Thyroid gland (tissue), 4 donors: ENCODE results near the gene SYCP1. TPM values are rescaled to one million over a fixed set of nuclear protein-coding genes. Genes with fewer than 3 reads are reported as not detected.
"Not testable (repeated sequence)": the region's sequence is repeated elsewhere in the genome, so short reads cannot be mapped to it uniquely, and the experiment has no call there.

Experiments used
- DNase-seq, 2 donors: peaks; one replicate each; pipeline ENCODE4 v3.0.0-alpha.2; 2019
- H3K27ac ChIP-seq, 3 donors: fragments of 200-600 bp; sonication (generic); 1 replicate in 2 of 3; 2 replicates in 1 of 3; pipeline ENCODE4 v1.5.1; 2016 to 2019; ENCODE audit warnings: mild to moderate bottlenecking in 1 of 3, moderate library complexity in 1 of 3
- H3K27me3 ChIP-seq: fragments of 200-600 bp; sonication (generic); one replicate; pipeline ENCODE4 v1.5.1; 2019
- H3K36me3 ChIP-seq, 2 donors: fragments of 200-600 bp; sonication (generic); one replicate each; pipeline ENCODE4 v1.5.1; 2016 to 2019
- H3K4me1 ChIP-seq, 2 donors: fragments of 200-600 bp; sonication (generic); one replicate each; pipeline ENCODE4 v1.5.1; 2017 to 2019
- H3K4me3 ChIP-seq, 3 donors: fragments of 200-600 bp; sonication (generic); replicated peaks in 1 of 3; 1 replicate in 2 of 3; 2 replicates in 1 of 3; pipeline ENCODE4 v1.5.1; 2016; ENCODE audit warnings: mild to moderate bottlenecking in 1 of 3
- H3K9me3 ChIP-seq: fragments of 200-600 bp; sonication (generic); one replicate; pipeline ENCODE4 v1.5.1; 2017
- POLR2A ChIP-seq, 2 donors: fragments of 450-650 bp; IDR thresholded peaks; one replicate each; pipeline ENCODE4 v1.6.1; 2017; ENCODE audit warnings: antibody characterized with exemption in 2 of 2, mild to moderate bottlenecking in 2 of 2, moderate library complexity in 1 of 2
- WGBS, 2 donors: methylation state at CpG; one replicate each; pipeline ENCODE4 v1.1.5; 2017; 5-methylcytosine and 5-hydroxymethylcytosine counted together
- intact Hi-C: fragments of 100-400 bp; cut with DNase I; formaldehyde crosslinking; loops from one replicate; pipeline ENCODE4 v1.15.1; 2023
- total RNA-seq, 4 donors: library from RNA; depleted of rRNA; stranded (reverse); fragments of >200 nt; gene quantifications; one replicate each; pipeline ENCODE4 v1.2.3, GENCODE V29; 2016
- TF ChIP-seq, protein P1 (sequence below), 6 experiments: fragments of 200-600 bp in 3 of 6; fragments of 450-650 bp in 3 of 6; sonication (generic) in 3 of 6; IDR thresholded peaks; one replicate each; pipeline ENCODE4 v1.5.1; 2016 to 2019; ENCODE audit warnings: antibody characterized with exemption in 6 of 6, mild to moderate bottlenecking in 2 of 6, inconsistent platforms in 1 of 6, moderate library complexity in 1 of 6

The SYCP1 gene, protein sequence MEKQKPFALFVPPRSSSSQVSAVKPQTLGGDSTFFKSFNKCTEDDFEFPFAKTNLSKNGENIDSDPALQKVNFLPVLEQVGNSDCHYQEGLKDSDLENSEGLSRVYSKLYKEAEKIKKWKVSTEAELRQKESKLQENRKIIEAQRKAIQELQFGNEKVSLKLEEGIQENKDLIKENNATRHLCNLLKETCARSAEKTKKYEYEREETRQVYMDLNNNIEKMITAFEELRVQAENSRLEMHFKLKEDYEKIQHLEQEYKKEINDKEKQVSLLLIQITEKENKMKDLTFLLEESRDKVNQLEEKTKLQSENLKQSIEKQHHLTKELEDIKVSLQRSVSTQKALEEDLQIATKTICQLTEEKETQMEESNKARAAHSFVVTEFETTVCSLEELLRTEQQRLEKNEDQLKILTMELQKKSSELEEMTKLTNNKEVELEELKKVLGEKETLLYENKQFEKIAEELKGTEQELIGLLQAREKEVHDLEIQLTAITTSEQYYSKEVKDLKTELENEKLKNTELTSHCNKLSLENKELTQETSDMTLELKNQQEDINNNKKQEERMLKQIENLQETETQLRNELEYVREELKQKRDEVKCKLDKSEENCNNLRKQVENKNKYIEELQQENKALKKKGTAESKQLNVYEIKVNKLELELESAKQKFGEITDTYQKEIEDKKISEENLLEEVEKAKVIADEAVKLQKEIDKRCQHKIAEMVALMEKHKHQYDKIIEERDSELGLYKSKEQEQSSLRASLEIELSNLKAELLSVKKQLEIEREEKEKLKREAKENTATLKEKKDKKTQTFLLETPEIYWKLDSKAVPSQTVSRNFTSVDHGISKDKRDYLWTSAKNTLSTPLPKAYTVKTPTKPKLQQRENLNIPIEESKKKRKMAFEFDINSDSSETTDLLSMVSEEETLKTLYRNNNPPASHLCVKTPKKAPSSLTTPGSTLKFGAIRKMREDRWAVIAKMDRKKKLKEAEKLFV
- total RNA-seq, result under 1 TPM in 1 of 4 donors, not detected in 3; 0.13 TPM

DNA sequence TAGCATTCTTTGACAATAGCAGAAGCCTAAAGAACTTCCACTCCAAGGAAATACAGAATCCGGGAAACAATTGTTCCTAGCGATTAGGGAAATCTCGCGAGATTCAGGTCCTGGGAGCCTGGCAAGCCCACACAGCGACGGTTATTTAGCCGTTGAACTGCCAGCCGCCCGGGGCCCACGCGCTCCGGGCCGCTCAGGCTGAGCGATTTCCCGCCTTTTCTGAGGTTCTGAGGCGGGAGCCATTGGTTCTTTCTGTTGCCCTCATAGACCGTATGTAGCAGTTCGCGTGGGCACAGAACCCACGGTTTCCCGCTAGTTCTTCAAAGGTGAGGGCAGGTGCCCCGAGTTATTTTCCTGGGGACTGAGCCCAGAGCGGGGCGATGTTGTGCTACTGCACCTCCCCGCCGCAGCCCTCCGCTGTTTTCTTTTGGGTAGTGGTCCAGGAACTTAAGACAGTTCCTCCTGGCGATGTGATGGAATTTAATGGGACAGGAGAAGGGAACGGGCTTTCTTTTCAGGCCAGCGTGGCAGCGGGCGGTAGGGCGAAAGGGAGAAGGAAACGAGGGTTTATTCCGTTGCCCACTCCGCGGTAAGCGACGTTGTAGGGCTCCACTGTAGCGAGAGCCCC lies at the start of gene SYCP1:
TSS of gene SYCP1 (plus strand) at position 171 of the 628 bp plus-strand sequence. CDS start 602 bp downstream, outside the sequence.
- no peak for DNase-seq
- intact Hi-C loops, result no loop called here
- TF ChIP-seq, protein P1, sequence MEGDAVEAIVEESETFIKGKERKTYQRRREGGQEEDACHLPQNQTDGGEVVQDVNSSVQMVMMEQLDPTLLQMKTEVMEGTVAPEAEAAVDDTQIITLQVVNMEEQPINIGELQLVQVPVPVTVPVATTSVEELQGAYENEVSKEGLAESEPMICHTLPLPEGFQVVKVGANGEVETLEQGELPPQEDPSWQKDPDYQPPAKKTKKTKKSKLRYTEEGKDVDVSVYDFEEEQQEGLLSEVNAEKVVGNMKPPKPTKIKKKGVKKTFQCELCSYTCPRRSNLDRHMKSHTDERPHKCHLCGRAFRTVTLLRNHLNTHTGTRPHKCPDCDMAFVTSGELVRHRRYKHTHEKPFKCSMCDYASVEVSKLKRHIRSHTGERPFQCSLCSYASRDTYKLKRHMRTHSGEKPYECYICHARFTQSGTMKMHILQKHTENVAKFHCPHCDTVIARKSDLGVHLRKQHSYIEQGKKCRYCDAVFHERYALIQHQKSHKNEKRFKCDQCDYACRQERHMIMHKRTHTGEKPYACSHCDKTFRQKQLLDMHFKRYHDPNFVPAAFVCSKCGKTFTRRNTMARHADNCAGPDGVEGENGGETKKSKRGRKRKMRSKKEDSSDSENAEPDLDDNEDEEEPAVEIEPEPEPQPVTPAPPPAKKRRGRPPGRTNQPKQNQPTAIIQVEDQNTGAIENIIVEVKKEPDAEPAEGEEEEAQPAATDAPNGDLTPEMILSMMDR (IDR thresholded peaks at IDR 0.05), result no peak
- TF ChIP-seq POLR2A (IDR thresholded peaks at IDR 0.05), result no peak
- H3K27ac ChIP-seq, result no peak within 1 kb of the TSS
- H3K36me3 ChIP-seq, result no peaks in the 10 kb centered on the region
- H3K4me3 ChIP-seq, result no peak within 1 kb of the TSS
- peaks cover 6% of the 10 kb centered on the region for H3K27me3 ChIP-seq
- 24 to 33% methylated on average over 33 to 39 of the region's 40 CpGs for WGBS, 2 donors
- H3K4me1 ChIP-seq, result no peaks in the 10 kb centered on the region
- no peaks in the 10 kb centered on the region for H3K9me3 ChIP-seq

DNA sequence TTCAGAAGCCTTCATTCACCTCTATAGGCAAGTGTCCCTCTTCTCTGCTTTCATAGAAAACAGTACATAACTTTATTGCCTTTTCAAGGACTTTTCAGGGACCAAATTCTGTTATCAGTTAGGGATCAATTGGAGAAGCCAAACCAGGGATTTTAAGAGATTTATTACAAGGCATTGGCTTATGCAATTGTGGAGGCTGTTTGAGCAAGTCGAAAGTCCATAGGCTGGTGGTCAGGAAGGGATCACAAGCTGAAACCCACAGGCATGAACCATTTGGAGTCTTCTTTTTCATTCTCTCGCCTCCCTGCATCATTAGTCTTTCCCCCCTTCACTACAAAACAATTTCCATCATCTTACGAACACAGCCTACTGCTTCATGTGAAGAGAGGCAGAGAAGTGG lies 34.8 kb upstream of the SYCP1 start:
- no peak overlapping the region for H3K4me3 ChIP-seq
- H3K4me1 ChIP-seq, result no peaks in the 10 kb centered on the region
- TF ChIP-seq POLR2A (IDR thresholded peaks at IDR 0.05), result no peak
- TF ChIP-seq, protein P1 (IDR thresholded peaks at IDR 0.05), result no peak
- no peaks in the 10 kb centered on the region for H3K9me3 ChIP-seq
- no peaks in the 10 kb centered on the region for H3K36me3 ChIP-seq
- intact Hi-C loops, result no loop called here
- no peak for DNase-seq
- 72% methylated on average over 3 of the region's 3 CpGs for WGBS, 2 donors
- no peak overlapping the region for H3K27ac ChIP-seq
- no peaks in the 10 kb centered on the region for H3K27me3 ChIP-seq

DNA sequence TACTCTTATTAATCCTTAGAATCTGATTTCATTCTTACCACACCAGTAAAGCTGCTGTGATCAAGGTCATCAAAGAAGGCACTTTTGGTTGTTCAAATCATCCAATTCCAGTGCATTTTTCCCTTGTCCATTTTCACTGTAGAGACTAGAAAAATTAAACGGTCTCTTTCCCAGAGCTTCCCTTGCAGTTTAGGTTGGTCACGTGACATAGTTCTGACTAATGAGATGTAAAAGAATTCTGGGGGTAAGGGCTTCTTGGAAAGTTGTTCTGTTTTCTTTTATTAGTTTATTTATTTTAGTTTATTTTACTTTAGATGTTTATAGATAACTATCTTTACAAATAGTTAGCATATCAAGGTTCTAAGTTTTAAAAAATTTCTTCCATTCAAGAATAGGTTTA lies 34.3 kb upstream of the SYCP1 start:
- no peaks in the 10 kb centered on the region for H3K27me3 ChIP-seq

DNA sequence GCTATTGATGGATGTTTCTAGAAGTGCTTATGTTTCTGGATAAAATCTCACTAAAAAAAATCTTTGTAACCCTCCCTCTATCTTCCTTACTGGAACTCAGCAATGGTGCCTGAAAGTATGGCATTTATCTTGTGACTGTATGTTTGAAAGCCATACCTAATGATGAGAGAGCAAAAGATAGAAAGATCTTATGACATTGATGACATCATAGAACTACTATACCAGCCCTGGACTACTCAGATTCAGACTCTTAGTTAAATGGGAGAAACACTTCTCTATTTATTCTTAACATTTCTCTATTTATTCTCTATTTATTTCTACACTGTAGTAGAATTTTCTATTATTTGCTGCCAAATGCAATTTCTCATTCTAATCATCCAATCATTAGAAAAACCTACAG lies 32.7 kb upstream of the SYCP1 start:
- no peak for TF ChIP-seq POLR2A (IDR thresholded peaks at IDR 0.05)
- TF ChIP-seq, protein P1 (IDR thresholded peaks at IDR 0.05), result no peak
- Histone ChIP-seq H3K36me3 (no peaks in the 10 kb centered on the region), H3K27me3 (no peaks in the 10 kb centered on the region), H3K4me3 (no peak overlapping the region), H3K27ac (no peak overlapping the region), H3K4me1 (no peaks in the 10 kb centered on the region), H3K9me3 (no peaks in the 10 kb centered on the region)
- no peak for DNase-seq
- intact Hi-C loops, result no loop called here

More for the DNA sequence above, 34.3 kb upstream of the SYCP1 start:
- Histone ChIP-seq H3K36me3 (no peaks in the 10 kb centered on the region), H3K27ac (no peak overlapping the region), H3K9me3 (no peaks in the 10 kb centered on the region), H3K4me3 (no peak overlapping the region), H3K4me1 (no peaks in the 10 kb centered on the region)
- DNase-seq, result no peak
- intact Hi-C loops, result no loop called here
- TF ChIP-seq POLR2A (IDR thresholded peaks at IDR 0.05), result no peak
- WGBS, 2 donors, result 85 to 87% methylated on average over 2 of the region's 2 CpGs

DNA sequence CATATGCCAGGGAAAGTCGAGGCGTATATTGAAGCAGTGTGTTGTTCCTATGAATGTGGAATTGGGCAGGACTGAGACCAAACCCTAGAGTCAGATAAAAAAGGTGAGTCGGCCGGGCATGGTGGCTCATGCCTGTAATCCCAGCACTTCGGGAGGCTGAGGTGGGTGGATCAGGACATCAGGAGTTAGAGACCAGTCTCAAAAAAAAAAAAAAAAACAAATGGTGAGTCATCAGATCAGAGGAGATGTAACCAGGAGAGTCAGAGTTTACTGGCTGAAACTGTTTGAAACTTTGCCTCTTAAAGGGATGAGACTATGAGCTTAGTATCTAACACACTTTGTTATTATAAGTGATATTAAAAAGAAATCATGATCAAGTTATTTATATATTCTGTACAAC lies 26.4 kb upstream of the SYCP1 start:
- Histone ChIP-seq H3K4me3 (no peak overlapping the region), H3K27me3 (no peaks in the 10 kb centered on the region), H3K9me3 (no peaks in the 10 kb centered on the region), H3K36me3 (no peaks in the 10 kb centered on the region), H3K27ac (no peak overlapping the region), H3K4me1 (no peaks in the 10 kb centered on the region)
- WGBS, 2 donors, result 89 to 90% methylated on average over 5 of the region's 5 CpGs
- intact Hi-C loops, result no loop called here
- no peak for TF ChIP-seq POLR2A (IDR thresholded peaks at IDR 0.05)
- DNase-seq, result no peak

DNA sequence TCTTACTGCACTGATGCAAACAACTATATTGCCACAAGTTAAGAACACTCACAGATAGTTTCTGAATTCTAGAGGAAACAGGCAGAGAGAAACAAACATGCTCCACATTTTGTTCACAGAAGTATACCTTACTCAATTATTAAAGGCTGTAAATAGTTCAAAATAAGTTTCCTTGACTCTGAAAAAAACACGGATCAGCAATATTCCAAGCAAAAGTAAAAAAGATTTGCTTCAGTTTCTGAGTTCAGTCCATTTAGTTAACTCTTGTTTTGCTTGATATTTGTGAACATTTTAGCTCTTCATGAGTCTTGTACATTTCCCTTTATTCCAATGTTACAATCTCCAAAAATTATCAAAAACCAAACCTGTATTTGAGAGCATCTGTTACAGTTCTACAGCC lies 24.6 kb upstream of the SYCP1 start:
- DNase-seq, H3K4me1 ChIP-seq, intact Hi-C loops, H3K27ac ChIP-seq, H3K36me3 ChIP-seq, H3K4me3 ChIP-seq, H3K27me3 ChIP-seq, H3K9me3 ChIP-seq: not testable (repeated sequence)
- 69 to 77% methylated on average over 1 of the region's 1 CpG for WGBS, 2 donors
